CD4-positive, alpha-beta T cell (primary cell): ENCODE measurements around the gene HABP2. TPM values are rescaled to one million over a fixed set of nuclear protein-coding genes. Genes with fewer than 3 reads are reported as not detected.

ENCODE experiments used
- ATAC-seq: fragments of 200-7000 bp; cut with Tn5 transposase; one replicate; pipeline ENCODE4 v1.10.0; 2022; ENCODE audit warnings: mild to moderate bottlenecking; ENCODE audit not compliant: poor library complexity
- CTCF ChIA-PET: fragments of 350-600 bp; sonication (Branson Sonifier 250); formaldehyde crosslinking; loops from one replicate; lab custom pipeline; 2021; ENCODE audit warnings: antibody characterized with exemption, inconsistent platforms; lab: Charles Lee
- POLR2A ChIA-PET: fragments of 350-600 bp; sonication (Branson Sonifier 250); formaldehyde crosslinking; loops from one replicate; lab custom pipeline; 2021; ENCODE audit warnings: antibody characterized with exemption, inconsistent platforms; lab: Charles Lee
- DNase-seq, 14 experiments: peaks; one replicate each; pipeline ENCODE4 v3.0.0-alpha.2; 2013 to 2020; ENCODE audit warnings: mixed read lengths in 2 of 14
- H3K27ac ChIP-seq, 2 donors: one replicate each; pipeline versions ENCODE4 v1.5.1 to v1.7.0; 2013; ENCODE audit warnings: low read length in 2 of 2, low read depth in 1 of 2, mild to moderate bottlenecking in 1 of 2
- H3K27me3 ChIP-seq, 2 experiments: 1 replicate in 1 of 2; 2 replicates in 1 of 2; pipeline versions ENCODE4 v1.6.1 to v1.7.0; 2013; ENCODE audit warnings: low read length in 2 of 2, control low read depth in 1 of 2, mild to moderate bottlenecking in 1 of 2, moderate library complexity in 1 of 2; ENCODE audit not compliant: insufficient read depth in 2 of 2, control insufficient read depth in 1 of 2
- H3K36me3 ChIP-seq: one replicate; pipeline ENCODE4 v1.6.1; 2013; ENCODE audit warnings: low read length, control low read depth; ENCODE audit not compliant: insufficient read depth
- H3K4me1 ChIP-seq: one replicate; pipeline ENCODE4 v1.6.1; 2013; ENCODE audit warnings: low read length, control low read depth; ENCODE audit not compliant: insufficient read depth
- H3K4me3 ChIP-seq: one replicate; pipeline ENCODE4 v1.5.1; 2013; ENCODE audit warnings: mild to moderate bottlenecking, low read length, moderate library complexity
- H3K9me3 ChIP-seq, 2 experiments: 1 replicate in 1 of 2; 2 replicates in 1 of 2; pipeline versions ENCODE4 v1.6.1 to v1.7.0; 2013; ENCODE audit warnings: low read length in 2 of 2, mild to moderate bottlenecking in 2 of 2, control low read depth in 1 of 2, moderate library complexity in 1 of 2; ENCODE audit not compliant: control insufficient read depth in 1 of 2, insufficient read depth in 1 of 2
- H3K27ac Mint-ChIP-seq: one replicate; pipeline ENCODE4 v1.8.0; 2020; ENCODE audit warnings: mixed read lengths
- H3K27me3 Mint-ChIP-seq: one replicate; pipeline ENCODE4 v1.8.0; 2021; ENCODE audit warnings: mixed read lengths
- H3K36me3 Mint-ChIP-seq: one replicate; pipeline ENCODE4 v1.8.0; 2021; ENCODE audit warnings: low read depth, mixed read lengths
- H3K4me1 Mint-ChIP-seq: one replicate; pipeline ENCODE4 v1.8.0; 2021; ENCODE audit warnings: low read depth, mixed read lengths
- H3K4me3 Mint-ChIP-seq: one replicate; pipeline ENCODE4 v1.8.0; 2020; ENCODE audit warnings: mild to moderate bottlenecking, mixed read lengths
- H3K9me3 Mint-ChIP-seq: one replicate; pipeline ENCODE4 v1.8.0; 2020; ENCODE audit warnings: mixed read lengths
- CTCF ChIP-seq: fragments of 200-600 bp; IDR thresholded peaks from one replicate; pipeline ENCODE4 v1.8.0; 2022; ENCODE audit warnings: antibody characterized with exemption, mild to moderate bottlenecking
- intact Hi-C, 2 experiments: fragments of 100-400 bp; cut with DNase I in 1 of 2; cut with micrococcal nuclease in 1 of 2; formaldehyde crosslinking; loops; one replicate each; pipeline versions ENCODE4 v1.15.1 to v1.9.0; 2023 to 2025; cut with DNase I, micrococcal nuclease
- total RNA-seq, 174 experiments: library from RNA in 2 of 174; stranded (reverse) in 2 of 174; gene quantifications; one replicate each; pipeline ENCODE4 v1.2.3 and lab custom pipeline; 2021 to 2026

HABP2 gene
- total RNA-seq, 2 experiments from 2014 or later = not detected

- H3K9me3 ChIP-seq = no peaks in the 10 kb centered on the region
- Mint-ChIP-seq H3K9me3 (no peaks in the 10 kb centered on the region), H3K36me3 (no peaks in the 10 kb centered on the region), H3K27ac (no peak overlapping the region), H3K4me1 (no peaks in the 10 kb centered on the region), H3K4me3 (no peak overlapping the region), H3K27me3 (peaks cover 9% of the 10 kb centered on the region)
- no peak overlapping the region for H3K27ac ChIP-seq
- no peak for ATAC-seq
- H3K4me3 ChIP-seq = no peak overlapping the region
- peaks cover 0 to 2% of the 10 kb centered on the region in 2 experiments for H3K27me3 ChIP-seq
- H3K36me3 ChIP-seq = no peaks in the 10 kb centered on the region
- POLR2A ChIA-PET = no interaction called here
- TF ChIP-seq CTCF = no peak
- intact Hi-C loops = no loop called here
- CTCF ChIA-PET = no interaction called here
- no peak for DNase-seq
- H3K4me1 ChIP-seq = no peaks in the 10 kb centered on the region
Measured at GRCh38 chr10:113538151-113538550, 14.7 kb upstream of the HABP2 start.

DNA sequence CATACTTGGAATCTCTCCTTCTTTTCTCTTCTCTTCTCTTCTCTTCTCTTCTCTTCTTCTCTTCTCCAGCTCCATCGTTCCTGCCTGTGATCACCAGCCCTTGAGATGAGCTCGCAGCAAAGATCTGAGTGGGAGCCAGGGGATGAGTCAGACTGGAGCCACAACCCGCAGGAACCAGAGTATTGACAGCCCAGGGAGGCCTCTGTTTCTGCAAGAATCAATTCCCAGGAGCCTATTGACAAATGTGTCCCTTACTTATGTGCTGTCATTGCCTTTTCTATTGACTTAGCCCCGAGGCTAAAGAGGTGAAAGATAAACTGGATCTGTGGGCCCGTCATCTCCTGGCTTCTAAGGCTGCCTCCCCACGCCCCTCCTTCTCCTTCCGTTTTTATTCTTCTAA lies 13.1 kb upstream of the HABP2 start:
- Mint-ChIP-seq H3K4me3 (no peak overlapping the region), H3K4me1 (no peaks in the 10 kb centered on the region), H3K9me3 (no peaks in the 10 kb centered on the region), H3K27me3 (peaks cover 12% of the 10 kb centered on the region), H3K36me3 (no peaks in the 10 kb centered on the region), H3K27ac (no peak overlapping the region)
- DNase-seq (no peak), ATAC-seq (no peak)
- intact Hi-C loops = no loop called here
- H3K27me3 ChIP-seq = peaks cover 0 to under 1% of the 10 kb centered on the region in 2 experiments
- ChIA-PET CTCF (no interaction called here), POLR2A (no interaction called here)
- no peaks in the 10 kb centered on the region for H3K4me1 ChIP-seq
- H3K36me3 ChIP-seq = no peaks in the 10 kb centered on the region
- H3K4me3 ChIP-seq = no peak overlapping the region
- no peaks in the 10 kb centered on the region for H3K9me3 ChIP-seq
- TF ChIP-seq CTCF = no peak
- no peak overlapping the region for H3K27ac ChIP-seq

- intact Hi-C loops = no loop called here
- peaks cover 4% of the 10 kb centered on the region for H3K27me3 Mint-ChIP-seq
- POLR2A ChIA-PET = no interaction called here
- H3K27ac Mint-ChIP-seq = no peak overlapping the region
- Histone ChIP-seq H3K4me1 (no peaks in the 10 kb centered on the region), H3K36me3 (no peaks in the 10 kb centered on the region), H3K9me3 (no peaks in the 10 kb centered on the region), H3K4me3 (no peak overlapping the region), H3K27ac (no peak overlapping the region), H3K27me3 (no peaks in the 10 kb centered on the region)
- no peak for ATAC-seq
- no peaks in the 10 kb centered on the region for H3K9me3 Mint-ChIP-seq
- CTCF ChIA-PET = no interaction called here
- no peak overlapping the region for H3K4me3 Mint-ChIP-seq
- DNase-seq = no peak
- no peak for TF ChIP-seq CTCF
- no peaks in the 10 kb centered on the region for H3K36me3 Mint-ChIP-seq
- H3K4me1 Mint-ChIP-seq = no peaks in the 10 kb centered on the region
Measured at GRCh38 chr10:113540845-113541548, 11.9 kb upstream of the HABP2 start.
